Vagina (tissue), 2 donors: ENCODE measurements around the gene MCCD1. TPM values are rescaled to one million over a fixed set of nuclear protein-coding genes. Genes with fewer than 3 reads are reported as not detected.

Source experiments
- DNase-seq, 2 donors: peaks; one replicate each; pipeline ENCODE4 v3.0.0-alpha.2; 2017; ENCODE audit errors: extremely low spot score in 2 of 2
- H3K27ac ChIP-seq: fragments of 200-600 bp; sonication (generic); one replicate; pipeline ENCODE4 v1.5.1; 2019
- H3K27me3 ChIP-seq: fragments of 200-600 bp; sonication (generic); one replicate; pipeline ENCODE4 v1.5.1; 2019
- H3K36me3 ChIP-seq, 2 donors: fragments of 200-600 bp; sonication (generic); one replicate each; pipeline ENCODE4 v1.5.1; 2017 to 2019
- H3K4me1 ChIP-seq: fragments of 200-600 bp; sonication (generic); one replicate; pipeline ENCODE4 v1.5.1; 2019
- H3K4me3 ChIP-seq, 2 donors: fragments of 200-600 bp; sonication (generic); 1 replicate in 1 of 2; 2 replicates in 1 of 2; pipeline ENCODE4 v1.5.1; 2016 to 2019
- H3K9me3 ChIP-seq: fragments of 200-600 bp; sonication (generic); one replicate; pipeline ENCODE4 v1.5.1; 2019
- POLR2A ChIP-seq, 2 donors: fragments of 450-650 bp; IDR thresholded peaks; one replicate each; pipeline ENCODE4 v1.6.1; 2017; ENCODE audit warnings: antibody characterized with exemption in 2 of 2, mild to moderate bottlenecking in 2 of 2, moderate library complexity in 2 of 2
- POLR2AphosphoS5 ChIP-seq, 2 donors: sonication (generic); formaldehyde crosslinking; IDR thresholded peaks; one replicate each; pipeline ENCODE4 v1.9.0; 2017; ENCODE audit warnings: antibody characterized with exemption in 2 of 2, mild to moderate bottlenecking in 2 of 2, low read depth in 1 of 2; ENCODE audit not compliant: insufficient read depth in 1 of 2
- intact Hi-C: fragments of 100-400 bp; cut with DNase I; formaldehyde crosslinking; loops from one replicate; pipeline ENCODE4 v1.15.1; 2023
- total RNA-seq: library from RNA; depleted of rRNA; stranded (reverse); fragments of >200 nt; gene quantifications from one replicate; pipeline ENCODE4 v1.2.3, GENCODE V29; 2016
- TF ChIP-seq, protein P1 (sequence below), 3 experiments: fragments of 450-650 bp in 2 of 3; fragments of 200-600 bp in 1 of 3; sonication (generic) in 1 of 3; IDR thresholded peaks; one replicate each; pipeline ENCODE4 v1.5.1; 2017 to 2019; ENCODE audit warnings: antibody characterized with exemption in 3 of 3, mild to moderate bottlenecking in 2 of 3, moderate library complexity in 2 of 3

MCCD1 gene
- total RNA-seq, 1 donor from 2014 or later: not detected

DNA sequence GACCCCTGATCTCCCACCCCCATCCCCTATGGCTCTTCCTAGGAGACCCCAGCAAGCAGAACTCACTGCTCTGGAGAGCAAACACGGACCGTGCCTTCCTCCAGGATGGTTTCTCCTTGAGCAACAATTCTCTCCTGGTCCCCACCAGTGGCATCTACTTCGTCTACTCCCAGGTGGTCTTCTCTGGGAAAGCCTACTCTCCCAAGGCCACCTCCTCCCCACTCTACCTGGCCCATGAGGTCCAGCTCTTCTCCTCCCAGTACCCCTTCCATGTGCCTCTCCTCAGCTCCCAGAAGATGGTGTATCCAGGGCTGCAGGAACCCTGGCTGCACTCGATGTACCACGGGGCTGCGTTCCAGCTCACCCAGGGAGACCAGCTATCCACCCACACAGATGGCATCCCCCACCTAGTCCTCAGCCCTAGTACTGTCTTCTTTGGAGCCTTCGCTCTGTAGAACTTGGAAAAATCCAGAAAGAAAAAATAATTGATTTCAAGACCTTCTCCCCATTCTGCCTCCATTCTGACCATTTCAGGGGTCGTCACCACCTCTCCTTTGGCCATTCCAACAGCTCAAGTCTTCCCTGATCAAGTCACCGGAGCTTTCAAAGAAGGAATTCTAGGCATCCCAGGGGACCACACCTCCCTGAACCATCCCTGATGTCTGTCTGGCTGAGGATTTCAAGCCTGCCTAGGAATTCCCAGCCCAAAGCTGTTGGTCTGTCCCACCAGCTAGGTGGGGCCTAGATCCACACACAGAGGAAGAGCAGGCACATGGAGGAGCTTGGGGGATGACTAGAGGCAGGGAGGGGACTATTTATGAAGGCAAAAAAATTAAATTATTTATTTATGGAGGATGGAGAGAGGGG lies 44.7 kb downstream of the MCCD1 start:
- intact Hi-C loops: no loop called here
- DNase-seq: no peak
- Histone ChIP-seq H3K4me3 (no peak overlapping the region), H3K36me3 (no peaks in the 10 kb centered on the region), H3K4me1 (no peaks in the 10 kb centered on the region), H3K27ac (no peak overlapping the region), H3K9me3 (no peaks in the 10 kb centered on the region), H3K27me3 (no peaks in the 10 kb centered on the region)
- TF ChIP-seq POLR2A (IDR thresholded peaks at IDR 0.05) (no peak), POLR2AphosphoS5 (IDR thresholded peaks at IDR 0.05; ENCODE audit: insufficient read depth in 1 of 2, low read depth in 1 of 2) (no peak)
- TF ChIP-seq, protein P1, sequence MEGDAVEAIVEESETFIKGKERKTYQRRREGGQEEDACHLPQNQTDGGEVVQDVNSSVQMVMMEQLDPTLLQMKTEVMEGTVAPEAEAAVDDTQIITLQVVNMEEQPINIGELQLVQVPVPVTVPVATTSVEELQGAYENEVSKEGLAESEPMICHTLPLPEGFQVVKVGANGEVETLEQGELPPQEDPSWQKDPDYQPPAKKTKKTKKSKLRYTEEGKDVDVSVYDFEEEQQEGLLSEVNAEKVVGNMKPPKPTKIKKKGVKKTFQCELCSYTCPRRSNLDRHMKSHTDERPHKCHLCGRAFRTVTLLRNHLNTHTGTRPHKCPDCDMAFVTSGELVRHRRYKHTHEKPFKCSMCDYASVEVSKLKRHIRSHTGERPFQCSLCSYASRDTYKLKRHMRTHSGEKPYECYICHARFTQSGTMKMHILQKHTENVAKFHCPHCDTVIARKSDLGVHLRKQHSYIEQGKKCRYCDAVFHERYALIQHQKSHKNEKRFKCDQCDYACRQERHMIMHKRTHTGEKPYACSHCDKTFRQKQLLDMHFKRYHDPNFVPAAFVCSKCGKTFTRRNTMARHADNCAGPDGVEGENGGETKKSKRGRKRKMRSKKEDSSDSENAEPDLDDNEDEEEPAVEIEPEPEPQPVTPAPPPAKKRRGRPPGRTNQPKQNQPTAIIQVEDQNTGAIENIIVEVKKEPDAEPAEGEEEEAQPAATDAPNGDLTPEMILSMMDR (IDR thresholded peaks at IDR 0.05): no peak

DNA sequence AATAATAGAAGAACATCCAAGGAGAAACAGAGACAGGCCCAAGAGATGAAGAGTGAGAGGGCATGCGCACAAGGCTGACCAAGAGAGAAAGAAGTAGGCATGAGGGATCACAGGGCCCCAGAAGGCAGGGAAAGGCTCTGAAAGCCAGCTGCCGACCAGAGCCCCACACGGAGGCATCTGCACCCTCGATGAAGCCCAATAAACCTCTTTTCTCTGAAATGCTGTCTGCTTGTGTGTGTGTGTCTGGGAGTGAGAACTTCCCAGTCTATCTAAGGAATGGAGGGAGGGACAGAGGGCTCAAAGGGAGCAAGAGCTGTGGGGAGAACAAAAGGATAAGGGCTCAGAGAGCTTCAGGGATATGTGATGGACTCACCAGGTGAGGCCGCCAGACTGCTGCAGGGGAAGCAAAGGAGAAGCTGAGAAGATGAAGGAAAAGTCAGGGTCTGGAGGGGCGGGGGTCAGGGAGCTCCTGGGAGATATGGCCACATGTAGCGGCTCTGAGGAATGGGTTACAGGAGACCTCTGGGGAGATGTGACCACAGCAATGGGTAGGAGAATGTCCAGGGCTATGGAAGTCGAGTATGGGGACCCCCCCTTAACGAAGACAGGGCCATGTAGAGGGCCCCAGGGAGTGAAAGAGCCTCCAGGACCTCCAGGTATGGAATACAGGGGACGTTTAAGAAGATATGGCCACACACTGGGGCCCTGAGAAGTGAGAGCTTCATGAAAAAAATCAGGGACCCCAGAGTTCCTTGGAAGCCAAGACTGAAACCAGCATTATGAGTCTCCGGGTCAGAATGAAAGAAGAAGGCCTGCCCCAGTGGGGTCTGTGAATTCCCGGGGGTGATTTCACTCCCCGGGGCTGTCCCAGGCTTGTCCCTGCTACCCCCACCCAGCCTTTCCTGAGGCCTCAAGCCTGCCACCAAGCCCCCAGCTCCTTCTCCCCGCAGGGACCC lies 45.6 kb downstream of the MCCD1 start:
- TF ChIP-seq, protein P1 (IDR thresholded peaks at IDR 0.05): no peak
- no peak for TF ChIP-seq POLR2AphosphoS5 (IDR thresholded peaks at IDR 0.05; ENCODE audit: insufficient read depth in 1 of 2, low read depth in 1 of 2)
- no peak for TF ChIP-seq POLR2A (IDR thresholded peaks at IDR 0.05)
- Histone ChIP-seq H3K9me3 (no peaks in the 10 kb centered on the region), H3K4me3 (no peak overlapping the region)

DNA sequence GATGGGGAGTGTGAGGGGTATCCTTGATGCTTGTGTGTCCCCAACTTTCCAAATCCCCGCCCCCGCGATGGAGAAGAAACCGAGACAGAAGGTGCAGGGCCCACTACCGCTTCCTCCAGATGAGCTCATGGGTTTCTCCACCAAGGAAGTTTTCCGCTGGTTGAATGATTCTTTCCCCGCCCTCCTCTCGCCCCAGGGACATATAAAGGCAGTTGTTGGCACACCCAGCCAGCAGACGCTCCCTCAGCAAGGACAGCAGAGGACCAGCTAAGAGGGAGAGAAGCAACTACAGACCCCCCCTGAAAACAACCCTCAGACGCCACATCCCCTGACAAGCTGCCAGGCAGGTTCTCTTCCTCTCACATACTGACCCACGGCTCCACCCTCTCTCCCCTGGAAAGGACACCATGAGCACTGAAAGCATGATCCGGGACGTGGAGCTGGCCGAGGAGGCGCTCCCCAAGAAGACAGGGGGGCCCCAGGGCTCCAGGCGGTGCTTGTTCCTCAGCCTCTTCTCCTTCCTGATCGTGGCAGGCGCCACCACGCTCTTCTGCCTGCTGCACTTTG lies 46.7 kb downstream of the MCCD1 start, which contains the start of gene TNF:
Gene TNF (plus strand): TSS at position 231 of the 567 bp plus-strand sequence. CDS start 177 bp downstream, at position 408.
- H3K36me3 ChIP-seq: no peaks in the 10 kb centered on the region
- peak within 1 kb of the TSS; percentile 28 to 33 for H3K4me3 ChIP-seq
- TF ChIP-seq, protein P1 (IDR thresholded peaks at IDR 0.05): no peak
- TF ChIP-seq POLR2A (IDR thresholded peaks at IDR 0.05): peak in 1 of 2 donors; percentile 16
- TF ChIP-seq POLR2AphosphoS5 (IDR thresholded peaks at IDR 0.05; ENCODE audit: insufficient read depth in 1 of 2, low read depth in 1 of 2): peak in 1 of 2 donors; percentile 56
- H3K9me3 ChIP-seq: no peaks in the 10 kb centered on the region
- H3K4me1 ChIP-seq: peaks cover 2% of the 10 kb centered on the region
- no peaks in the 10 kb centered on the region for H3K27me3 ChIP-seq
- DNase-seq: no peak
- H3K27ac ChIP-seq: peak within 1 kb of the TSS; percentile 9
- intact Hi-C loops: no loop called here

More for the DNA sequence above, 45.6 kb downstream of the MCCD1 start:
- no peak for DNase-seq
- intact Hi-C loops: no loop called here
- Histone ChIP-seq H3K27ac (no peak overlapping the region), H3K36me3 (no peaks in the 10 kb centered on the region), H3K27me3 (no peaks in the 10 kb centered on the region), H3K4me1 (no peaks in the 10 kb centered on the region)

DNA sequence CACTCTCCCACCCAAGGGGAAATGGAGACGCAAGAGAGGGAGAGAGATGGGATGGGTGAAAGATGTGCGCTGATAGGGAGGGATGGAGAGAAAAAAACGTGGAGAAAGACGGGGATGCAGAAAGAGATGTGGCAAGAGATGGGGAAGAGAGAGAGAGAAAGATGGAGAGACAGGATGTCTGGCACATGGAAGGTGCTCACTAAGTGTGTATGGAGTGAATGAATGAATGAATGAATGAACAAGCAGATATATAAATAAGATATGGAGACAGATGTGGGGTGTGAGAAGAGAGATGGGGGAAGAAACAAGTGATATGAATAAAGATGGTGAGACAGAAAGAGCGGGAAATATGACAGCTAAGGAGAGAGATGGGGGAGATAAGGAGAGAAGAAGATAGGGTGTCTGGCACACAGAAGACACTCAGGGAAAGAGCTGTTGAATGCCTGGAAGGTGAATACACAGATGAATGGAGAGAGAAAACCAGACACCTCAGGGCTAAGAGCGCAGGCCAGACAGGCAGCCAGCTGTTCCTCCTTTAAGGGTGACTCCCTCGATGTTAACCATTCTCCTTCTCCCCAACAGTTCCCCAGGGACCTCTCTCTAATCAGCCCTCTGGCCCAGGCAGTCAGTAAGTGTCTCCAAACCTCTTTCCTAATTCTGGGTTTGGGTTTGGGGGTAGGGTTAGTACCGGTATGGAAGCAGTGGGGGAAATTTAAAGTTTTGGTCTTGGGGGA lies 47.4 kb downstream of the MCCD1 start:
- intact Hi-C loops: no loop called here
- H3K4me1 ChIP-seq: peaks cover 5% of the 10 kb centered on the region
- no peaks in the 10 kb centered on the region for H3K27me3 ChIP-seq
- H3K4me3 ChIP-seq: peak overlapping the region; percentile 28 to 33
- no peaks in the 10 kb centered on the region for H3K36me3 ChIP-seq
- no peak for DNase-seq
- TF ChIP-seq POLR2A (IDR thresholded peaks at IDR 0.05) (no peak), POLR2AphosphoS5 (IDR thresholded peaks at IDR 0.05; ENCODE audit: insufficient read depth in 1 of 2, low read depth in 1 of 2) (no peak)
- peak overlapping the region; percentile 9 for H3K27ac ChIP-seq
- H3K9me3 ChIP-seq: no peaks in the 10 kb centered on the region
